GM19193 (cell line): ENCODE data around the gene UVSSA.

Experiments
- POLR2A ChIP-seq: IDR thresholded peaks from 4 replicates; pipeline ENCODE4 v1.6.1; 2011; ENCODE audit not compliant: insufficient read depth, insufficient read length; ENCODE audit errors: extremely low read depth

Gene UVSSA

DNA sequence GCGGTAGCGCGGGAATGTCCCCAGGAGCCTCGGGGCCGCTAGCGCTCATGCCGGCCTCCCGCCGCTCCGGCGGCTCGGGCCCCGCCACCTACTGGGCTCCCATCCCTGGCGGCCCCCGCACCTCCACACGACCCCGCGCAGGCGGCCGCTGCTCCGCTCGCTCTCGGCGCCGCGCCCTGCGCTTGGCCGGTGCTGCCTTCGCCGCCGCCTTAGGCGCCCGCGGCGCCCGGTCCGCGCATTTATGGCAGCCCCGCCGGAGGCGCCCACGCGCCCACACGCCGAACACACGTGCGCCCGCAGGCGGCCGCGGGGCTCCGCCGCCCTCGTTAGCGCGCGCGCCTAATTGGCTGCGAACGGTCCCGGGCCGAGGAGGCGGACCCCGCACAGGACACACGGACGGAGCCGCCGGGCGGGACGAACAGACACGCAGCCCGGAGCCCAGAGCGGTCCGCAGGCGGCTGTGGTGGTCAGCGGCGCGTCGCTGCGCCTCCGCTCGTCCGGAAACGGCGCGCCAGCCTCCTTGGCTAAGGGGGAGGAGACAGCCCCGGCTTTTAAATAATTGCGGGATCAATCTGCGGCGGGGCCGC is 59.5 kb downstream of the UVSSA start, which contains the start of gene NKX1-1:
NKX1-1 (minus strand) TSS at position 49 of the 587 bp plus-strand sequence; CDS start at position 49, 0 bp downstream.
- TF ChIP-seq POLR2A: no peak

DNA sequence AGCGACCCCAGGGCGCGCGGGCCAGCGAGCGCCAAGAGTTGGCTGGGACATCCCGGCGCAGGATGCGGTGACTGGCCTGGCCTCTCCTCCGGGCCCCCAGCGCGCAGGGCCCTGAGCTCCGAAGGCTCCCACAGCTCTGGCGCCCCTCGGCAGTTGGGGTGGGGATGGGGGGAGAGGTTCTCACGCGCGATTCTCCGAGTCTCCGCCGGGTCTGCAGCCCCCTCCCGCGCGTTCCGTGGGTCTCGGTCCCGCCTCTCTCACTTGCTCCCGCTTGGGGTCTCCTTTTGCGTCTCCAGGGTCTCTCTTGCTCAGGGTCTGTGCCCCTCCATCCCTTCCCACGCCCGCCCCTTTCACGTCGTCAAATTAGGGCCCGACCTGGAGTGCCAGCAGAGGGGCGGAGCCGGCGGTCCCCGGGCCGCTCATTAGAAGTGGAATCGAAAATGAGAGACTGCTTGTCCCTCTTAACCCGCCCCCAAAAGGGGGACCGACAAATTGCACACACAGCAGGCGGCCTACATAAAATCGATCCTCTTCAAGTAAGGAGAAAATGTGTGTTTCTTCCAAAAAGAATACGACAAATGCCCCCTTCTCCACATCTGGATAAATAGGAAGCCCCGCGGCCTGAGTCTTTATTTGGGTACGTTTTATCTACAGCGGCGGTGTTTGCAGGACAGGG is 60.1 kb downstream of the UVSSA start:
- TF ChIP-seq POLR2A: no peak

- no peak for TF ChIP-seq POLR2A
Measured at GRCh38 chr4:1407657-1408333, 60.8 kb downstream of the UVSSA start.

DNA sequence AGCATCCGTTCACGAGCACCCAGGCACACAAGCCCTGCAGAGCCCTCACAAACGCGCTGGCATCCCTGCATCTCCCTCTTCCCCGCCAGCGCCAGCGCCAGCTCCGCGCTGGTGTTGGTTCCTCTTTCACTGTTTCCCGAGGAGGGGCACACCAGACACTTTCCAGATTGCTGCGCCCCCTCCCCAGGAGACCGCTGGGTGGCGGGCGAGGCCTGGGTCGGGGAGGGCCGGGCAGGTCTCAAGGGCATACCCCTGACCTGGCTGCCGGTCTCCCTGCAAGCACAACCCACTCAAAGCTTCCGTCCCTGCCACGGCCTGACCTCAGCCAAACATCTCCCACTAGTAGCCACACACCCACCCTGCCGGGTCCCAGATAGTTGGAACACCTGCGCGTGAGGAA is 61.4 kb downstream of the UVSSA start:
- TF ChIP-seq POLR2A: no peak

DNA sequence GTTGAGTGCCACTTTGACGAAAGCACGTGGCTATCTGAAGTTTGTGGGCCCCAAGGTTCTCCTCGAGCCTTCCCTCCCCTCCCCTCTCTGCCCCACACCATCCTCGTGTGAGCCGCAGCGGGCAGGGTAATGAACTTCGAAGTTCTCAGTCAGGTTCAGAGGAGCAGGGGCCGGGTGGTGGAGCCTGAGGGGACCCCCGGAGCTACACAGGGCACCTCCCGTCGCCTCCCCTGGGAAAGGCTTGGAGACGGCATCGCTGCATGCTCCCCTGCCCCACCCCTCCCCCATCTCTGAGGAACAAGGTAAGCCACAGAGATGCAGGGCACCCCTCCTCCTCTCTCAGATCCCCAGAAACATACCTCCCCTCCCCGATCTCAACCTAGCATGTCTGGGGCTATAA is 62.1 kb downstream of the UVSSA start:
- TF ChIP-seq POLR2A: no peak

GRCh38 chr4:1409491-1410425 is 62.8 kb downstream of the UVSSA start:
- TF ChIP-seq POLR2A: no peak

GRCh38 chr4:1410491-1411325 is 63.7 kb downstream of the UVSSA start:
- no peak for TF ChIP-seq POLR2A

DNA sequence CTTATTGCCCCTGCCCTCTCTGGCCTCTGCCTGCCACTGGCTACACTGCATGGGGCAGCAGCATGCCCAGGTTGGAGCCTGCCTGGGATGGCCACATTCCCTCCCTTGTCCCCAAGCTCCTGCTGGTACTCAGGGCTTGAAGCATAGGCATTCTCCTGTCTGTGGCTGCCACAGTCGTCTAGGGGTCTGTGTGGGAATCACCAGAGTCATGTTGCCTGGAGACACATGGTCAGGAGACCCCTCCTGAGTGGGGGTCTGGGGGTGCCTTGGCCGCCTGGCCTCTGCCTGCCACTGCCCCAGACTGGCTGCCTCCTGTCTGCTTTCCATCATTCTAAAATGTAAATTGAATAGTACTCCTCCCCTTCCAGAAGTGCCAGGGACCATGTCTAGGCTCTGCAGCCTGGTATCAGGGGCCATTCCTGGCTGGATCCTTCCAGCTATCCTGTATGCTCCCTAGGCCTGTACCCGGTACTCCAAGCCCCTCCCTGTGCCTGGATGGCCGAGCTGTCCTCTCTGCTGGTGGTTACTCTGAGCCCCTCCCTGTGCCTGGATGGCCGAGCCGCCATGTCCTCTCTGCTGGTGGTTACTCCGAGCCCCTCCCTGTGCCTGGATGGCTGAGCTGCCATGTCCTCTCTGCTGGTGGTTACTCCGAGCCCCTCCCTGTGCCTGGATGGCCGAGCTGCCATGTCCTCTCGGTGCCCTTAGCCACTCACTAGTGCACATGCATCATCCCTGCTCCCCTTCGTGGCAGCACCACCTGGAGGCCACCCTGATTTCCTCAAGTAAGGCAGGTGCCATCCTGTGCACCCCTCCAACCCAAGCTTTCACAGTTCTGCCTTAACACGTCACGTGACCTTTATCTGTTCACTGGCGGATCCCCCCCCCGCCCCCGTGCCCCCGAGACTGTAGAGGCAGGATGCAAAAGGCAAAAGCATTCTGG is 64.7 kb downstream of the UVSSA start:
- no peak for TF ChIP-seq POLR2A

DNA sequence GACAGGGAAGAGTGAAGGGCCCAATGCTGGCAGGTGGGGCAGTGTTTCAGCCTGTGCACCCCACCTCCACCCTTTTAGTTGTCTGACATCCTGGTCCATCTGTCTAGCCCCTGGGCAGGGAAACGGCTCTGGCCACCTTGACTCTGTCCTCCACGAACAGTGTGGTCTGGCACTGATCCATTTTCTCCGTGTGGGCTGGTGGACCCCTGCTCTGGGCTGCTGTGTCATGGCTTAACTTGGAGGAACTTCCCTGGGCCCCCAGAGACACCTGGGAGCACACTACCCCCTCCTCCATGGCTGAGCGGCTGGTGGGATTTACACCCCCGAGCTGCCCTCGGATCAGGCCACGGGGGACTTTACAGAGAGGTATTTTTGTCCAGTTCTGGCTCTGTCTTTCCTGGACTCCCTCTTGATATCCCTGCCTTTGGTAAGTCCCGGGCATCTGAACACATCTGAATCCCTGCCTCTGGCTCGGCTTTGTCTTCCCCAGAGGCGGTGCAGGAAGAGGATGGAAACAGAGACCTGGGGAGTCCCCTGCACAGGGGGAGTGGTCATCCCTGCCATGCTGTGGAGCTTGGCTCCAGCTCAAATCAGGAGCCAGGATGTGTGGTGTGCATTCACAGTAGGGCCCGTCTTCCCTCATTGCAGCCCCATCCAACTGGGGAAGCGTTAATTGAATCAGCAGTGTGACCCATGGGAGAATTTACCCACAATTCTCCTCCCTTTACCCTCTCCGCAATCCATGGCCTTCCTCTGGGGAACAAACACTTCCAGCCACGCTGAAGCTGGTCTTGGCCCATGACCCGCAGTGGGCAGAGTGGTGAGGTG is 65.6 kb downstream of the UVSSA start:
- no peak for TF ChIP-seq POLR2A

- no peak for TF ChIP-seq POLR2A
Measured at GRCh38 chr4:1413204-1413663, 66.2 kb downstream of the UVSSA start.

DNA sequence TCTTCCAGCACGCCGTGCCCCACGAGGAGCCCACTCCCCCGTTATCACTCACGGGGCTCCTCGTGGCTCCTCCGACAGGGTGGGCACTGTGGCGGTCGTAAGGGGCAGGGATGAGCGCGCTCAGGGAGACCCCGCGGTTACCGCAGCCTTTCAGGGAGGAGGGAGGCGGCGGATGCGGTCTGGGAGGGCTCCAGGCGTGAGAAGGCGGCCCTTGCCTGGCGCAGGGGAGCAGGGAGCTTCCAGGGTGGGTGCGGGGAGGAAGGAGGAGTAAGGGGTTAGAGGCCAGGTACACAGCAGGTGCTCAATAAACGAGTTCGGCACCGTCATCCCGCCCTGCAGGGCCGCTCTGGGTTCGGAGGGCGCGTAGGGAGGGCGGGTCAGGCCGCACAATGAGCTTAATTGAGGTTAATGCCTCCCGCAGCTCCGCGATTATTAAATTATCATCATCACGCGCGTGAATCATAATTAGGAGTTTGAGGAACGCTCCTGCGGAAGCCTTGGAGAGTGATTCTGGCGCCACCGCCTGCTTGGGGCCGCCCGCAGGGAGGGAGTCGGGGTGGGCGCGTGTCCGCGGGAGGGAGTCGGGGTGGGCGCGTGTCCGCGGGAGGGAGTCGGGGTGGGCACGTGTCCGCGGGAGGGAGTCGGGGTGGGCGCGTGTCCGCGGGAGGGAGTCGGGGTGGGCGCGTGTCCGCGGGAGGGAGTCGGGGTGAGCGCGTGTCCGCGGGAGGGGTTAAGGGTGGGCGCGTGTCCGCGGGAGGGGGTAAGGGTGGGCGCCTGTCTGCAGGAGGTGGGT is 66.9 kb downstream of the UVSSA start:
- TF ChIP-seq POLR2A: no peak

- TF ChIP-seq POLR2A: no peak
Measured at GRCh38 chr4:1414831-1415680, 68.0 kb downstream of the UVSSA start.
